HepG2 (cell line): ENCODE results near the gene C2CD4A. TPM values are rescaled to one million over a fixed set of nuclear protein-coding genes. Genes with fewer than 3 reads are reported as not detected.

Experiments used
- ATAC-seq: fragments of 200-7000 bp; cut with Tn5 transposase; 3 replicates; pipeline ENCODE4 v1.9.1; 2020; ENCODE audit warnings: mild to moderate bottlenecking, moderate library complexity
- BruUV-seq: library from RNA; stranded (reverse); fragments of 400-500 nt; replicated peaks from 2 replicates; lab custom pipeline; 2021; lab: Mats Ljungman, UMichigan
- CTCF ChIA-PET: fragments of 300-600 bp; formaldehyde crosslinking; extraction: SDS; loops from one replicate; lab custom pipeline; 2021; ENCODE audit warnings: low total read pairs, inconsistent platforms, low intra/inter-chr PET ratio; lab: Yijun Ruan, JAX
- POLR2A ChIA-PET: fragments of 350-600 bp; sonication (Branson Sonifier 250); formaldehyde crosslinking; loops from one replicate; lab custom pipeline; 2020; ENCODE audit warnings: antibody characterized with exemption, inconsistent platforms; lab: Yijun Ruan, JAX
- DNase-seq: peaks from one replicate; pipeline ENCODE4 v3.0.0-alpha.2; 2015; ENCODE audit warnings: low spot score
- FAIRE-seq: peaks from 3 replicates; lab custom pipeline; 2011; peaks lifted over from hg19 to GRCh38; lab: Jason Lieb, UNC
- H2AFZ ChIP-seq: one replicate; pipeline ENCODE4 v1.6.1; 2011; ENCODE audit warnings: low read length, inconsistent platforms
- H3K27ac ChIP-seq: fragments of 300-600 bp; 3 replicates; pipeline ENCODE4 v1.8.0; 2011; ENCODE audit warnings: mixed run types, mild to moderate bottlenecking, mixed read lengths, low read length, inconsistent platforms; ENCODE audit not compliant: insufficient read depth; ENCODE audit errors: extremely low read length
- H3K27me3 ChIP-seq, 2 experiments: fragments of 200-600 bp in 1 of 2; 2 replicates in 1 of 2; 3 replicates in 1 of 2; pipeline versions ENCODE4 v1.6.0 to v1.8.0; 2011; ENCODE audit warnings: low read length in 2 of 2, mild to moderate bottlenecking in 2 of 2, moderate library complexity in 2 of 2, inconsistent platforms in 1 of 2; ENCODE audit not compliant: insufficient read depth in 2 of 2, control insufficient read depth in 1 of 2
- H3K36me3 ChIP-seq, 2 experiments: fragments of 200-600 bp in 1 of 2; replicated peaks in 1 of 2; 2 replicates in 1 of 2; 3 replicates in 1 of 2; pipeline versions ENCODE4 v1.5.1 to v1.8.0; 2011; ENCODE audit warnings: low read length in 2 of 2, inconsistent platforms in 1 of 2; ENCODE audit not compliant: insufficient read depth in 2 of 2, control insufficient read depth in 1 of 2
- H3K4me1 ChIP-seq: 2 replicates; pipeline ENCODE4 v1.5.1; 2012; ENCODE audit warnings: low read length, inconsistent platforms; ENCODE audit not compliant: insufficient read depth
- H3K4me2 ChIP-seq: 2 replicates; pipeline ENCODE4 v1.6.0; 2011; ENCODE audit warnings: low read depth, low read length, inconsistent platforms
- H3K4me3 ChIP-seq, 3 experiments: fragments of 200-600 bp in 1 of 3; sonication (generic), shearing (Covaris generic) in 1 of 3; replicated peaks in 1 of 3; 2 replicates each; pipeline ENCODE4 v1.5.1; 2011 to 2016; ENCODE audit warnings: low read length in 3 of 3, inconsistent platforms in 2 of 3, low read depth in 2 of 3, mild to moderate bottlenecking in 2 of 3, control low read depth in 1 of 3, mixed read lengths in 1 of 3; ENCODE audit not compliant: insufficient read depth in 1 of 3
- H3K79me2 ChIP-seq: one replicate; pipeline ENCODE4 v1.6.1; 2011; ENCODE audit warnings: low read length, inconsistent platforms; ENCODE audit not compliant: insufficient read depth
- H3K9ac ChIP-seq: 2 replicates; pipeline ENCODE4 v1.6.0; 2011; ENCODE audit warnings: mild to moderate bottlenecking, low read depth, low read length, inconsistent platforms; ENCODE audit not compliant: insufficient read depth
- H3K9me3 ChIP-seq: 2 replicates; pipeline ENCODE4 v1.5.1; 2012; ENCODE audit warnings: mild to moderate bottlenecking, low read length
- H4K20me1 ChIP-seq: 2 replicates; pipeline ENCODE4 v1.6.0; 2011; ENCODE audit warnings: inconsistent platforms, mild to moderate bottlenecking, low read length, moderate library complexity; ENCODE audit not compliant: insufficient read depth
- AGO1 ChIP-seq: fragments of 200-400 bp; formaldehyde crosslinking; IDR thresholded peaks from 2 replicates; pipeline ENCODE4 v1.6.1; 2017; ENCODE audit warnings: mild to moderate bottlenecking, low read depth, low read length, moderate library complexity; ENCODE audit not compliant: poor library complexity, severe bottlenecking
- GPN1 ChIP-seq: sonication (generic); formaldehyde crosslinking; IDR thresholded peaks from 2 replicates; pipeline ENCODE4 v1.5.1; 2020; ENCODE audit warnings: missing genetic modification reagents, borderline replicate concordance
- HNRNPK ChIP-seq: fragments of 200-400 bp; formaldehyde crosslinking; IDR thresholded peaks from 2 replicates; pipeline ENCODE4 v1.6.1; 2018; ENCODE audit warnings: low read length, low read depth, moderate library complexity, mild to moderate bottlenecking; ENCODE audit not compliant: poor library complexity, severe bottlenecking
- MAZ ChIP-seq, 2 experiments: sonication (generic) in 1 of 2; formaldehyde crosslinking in 1 of 2; IDR thresholded peaks; 2 replicates each; pipeline versions ENCODE4 v1.5.0 to v1.6.1; 2012 to 2020; ENCODE audit warnings: low read depth in 2 of 2, mild to moderate bottlenecking in 2 of 2, borderline replicate concordance in 1 of 2, improper control_type of control experiment in 1 of 2, low read length in 1 of 2, missing genetic modification reagents in 1 of 2, moderate library complexity in 1 of 2
- NCOR1 ChIP-seq: fragments of 200-600 bp; sonication (generic); IDR thresholded peaks from 2 replicates; pipeline ENCODE4 v1.7.0; 2017; ENCODE audit warnings: antibody characterized with exemption, low read length, borderline replicate concordance
- SNRNP70 ChIP-seq: fragments of 200-400 bp; formaldehyde crosslinking; IDR thresholded peaks from 2 replicates; pipeline ENCODE4 v1.6.1; 2017; ENCODE audit warnings: mild to moderate bottlenecking, low read depth, low read length, moderate library complexity
- WIZ ChIP-seq: sonication (generic); formaldehyde crosslinking; IDR thresholded peaks from 2 replicates; pipeline ENCODE4 v1.5.1; 2020; ENCODE audit warnings: mild to moderate bottlenecking, missing genetic modification reagents
- ZNF180 ChIP-seq: sonication (generic); formaldehyde crosslinking; IDR thresholded peaks from 2 replicates; pipeline ENCODE4 v1.4.0; 2020; ENCODE audit warnings: low read depth, missing genetic modification reagents, borderline replicate concordance
- ZNF781 ChIP-seq: sonication (generic); formaldehyde crosslinking; IDR thresholded peaks from 2 replicates; pipeline ENCODE4 v1.5.1; 2020; ENCODE audit warnings: borderline replicate concordance, mild to moderate bottlenecking, missing genetic modification reagents; ENCODE audit errors: not compliant biosample characterization
- ZZZ3 ChIP-seq: sonication (generic); formaldehyde crosslinking; IDR thresholded peaks from 2 replicates; pipeline ENCODE4 v1.4.0; 2020; ENCODE audit warnings: missing genetic modification reagents, mild to moderate bottlenecking, borderline replicate concordance
- WGBS: methylation state at CpG from one replicate; pipeline ENCODE4 v1.1.6; 2017; ENCODE audit warnings: low lambda C conversion rate; 5-methylcytosine and 5-hydroxymethylcytosine counted together
- in situ Hi-C: cut with HindIII; loops from 2 replicates; pipeline ENCODE4 v1.10.0; 2017; ENCODE audit warnings: low pct_unique_long_range_greater_than_20kb; ENCODE audit not compliant: extremely low pct_ligation_motif_present
- intact Hi-C: fragments of 100-400 bp; cut with micrococcal nuclease; formaldehyde crosslinking; loops from one replicate; pipeline ENCODE4 v1.10.0; 2022; ENCODE audit not compliant: unreplicated experiment
- polyA plus RNA-seq, 8 experiments: library from polyadenylated mRNA; depleted of rRNA in 3 of 8; stranded (reverse) in 7 of 8; unstranded in 1 of 8; fragments of >200 nt; fragmentation: Illumina TruSeq in 4 of 8; extraction: Trizol in 4 of 8; gene quantifications; 2 replicates each; pipeline versions ENCODE4 v1.2.1 to v1.2.3, GENCODE V29; 2011 to 2016; ENCODE audit warnings: low read depth in 4 of 8, missing spikeins in 1 of 8, mixed read lengths in 1 of 8; ENCODE audit not compliant: insufficient read depth in 1 of 8
- total RNA-seq, 5 experiments: library from RNA; depleted of rRNA; stranded (reverse); fragments of >200 nt; fragmentation: Illumina TruSeq; extraction: Trizol; gene quantifications; 2 replicates each; pipeline ENCODE4 v1.2.3, GENCODE V29; 2016; ENCODE audit warnings: low read depth in 1 of 5
- TF ChIP-seq, protein P1 (sequence below): sonication (generic); formaldehyde crosslinking; IDR thresholded peaks from 2 replicates; pipeline ENCODE4 v1.4.0; 2020; ENCODE audit warnings: missing genetic modification reagents
- TF ChIP-seq, protein P2 (sequence below): sonication (generic); formaldehyde crosslinking; conservative IDR thresholded peaks from 2 replicates; pipeline ENCODE4 v1.4.0; 2020; ENCODE audit warnings: missing genetic modification reagents

C2CD4A gene
- total and polyA plus RNA-seq, 2 of the 13 experiments (the other 11 are each of a cell fraction or from before 2014, with no cell fraction given) = 0.20 TPM; not detected in 1

DNA sequence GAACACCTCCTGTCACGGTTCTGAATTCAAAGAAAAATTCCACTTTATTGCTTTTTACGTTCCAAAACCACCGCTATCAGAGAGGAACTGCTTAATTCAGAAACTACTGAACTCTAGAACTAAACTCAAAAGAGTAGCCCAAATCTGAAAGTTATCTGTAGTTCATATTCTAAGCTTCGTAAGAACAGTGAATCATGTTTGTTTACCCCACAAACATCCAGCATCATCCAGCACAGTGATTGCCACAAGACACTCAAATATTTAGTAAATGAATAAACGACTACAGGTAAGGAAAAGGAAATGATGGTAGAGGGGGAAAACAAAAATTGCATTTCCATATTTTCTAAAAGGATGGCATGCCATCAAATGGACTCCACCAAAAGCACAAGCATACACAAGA is 38.9 kb upstream of the C2CD4A start:
- Histone ChIP-seq H3K79me2 (no peaks in the 10 kb centered on the region), H3K9ac (no peak overlapping the region), H4K20me1 (no peaks in the 10 kb centered on the region), H3K4me3 (no peak overlapping the region), H3K36me3 (peaks cover 0 to 14% of the 10 kb centered on the region in 2 experiments; a peak in 2 of 5 replicates), H3K4me1 (no peaks in the 10 kb centered on the region), H3K9me3 (no peaks in the 10 kb centered on the region), H3K27ac (no peak overlapping the region), H3K27me3 (no peaks in the 10 kb centered on the region), H3K4me2 (no peak overlapping the region), H2AFZ (no peak overlapping the region)
- in situ Hi-C loops (no loop called here), intact Hi-C loops (no loop called here)
- TF ChIP-seq SNRNP70 (no peak), HNRNPK (no peak), ZNF781 (CRISPR knock-in tag) (no peak), NCOR1 (no peak), WIZ (CRISPR knock-in tag) (no peak), MAZ (IDR thresholded peaks at IDR 0.05; ENCODE audit: borderline replicate concordance, low read depth, low read length) (no peak), MAZ (CRISPR knock-in tag; IDR thresholded peaks at IDR 0.05; ENCODE audit: low read depth) (no peak), ZNF180 (CRISPR knock-in tag) (no peak), AGO1 (no peak), ZZZ3 (no peak), GPN1 (CRISPR knock-in tag) (no peak)
- TF ChIP-seq, protein P1, sequence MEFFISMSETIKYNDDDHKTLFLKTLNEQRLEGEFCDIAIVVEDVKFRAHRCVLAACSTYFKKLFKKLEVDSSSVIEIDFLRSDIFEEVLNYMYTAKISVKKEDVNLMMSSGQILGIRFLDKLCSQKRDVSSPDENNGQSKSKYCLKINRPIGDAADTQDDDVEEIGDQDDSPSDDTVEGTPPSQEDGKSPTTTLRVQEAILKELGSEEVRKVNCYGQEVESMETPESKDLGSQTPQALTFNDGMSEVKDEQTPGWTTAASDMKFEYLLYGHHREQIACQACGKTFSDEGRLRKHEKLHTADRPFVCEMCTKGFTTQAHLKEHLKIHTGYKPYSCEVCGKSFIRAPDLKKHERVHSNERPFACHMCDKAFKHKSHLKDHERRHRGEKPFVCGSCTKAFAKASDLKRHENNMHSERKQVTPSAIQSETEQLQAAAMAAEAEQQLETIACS (CRISPR knock-in tag) = no peak
- TF ChIP-seq, protein P2, sequence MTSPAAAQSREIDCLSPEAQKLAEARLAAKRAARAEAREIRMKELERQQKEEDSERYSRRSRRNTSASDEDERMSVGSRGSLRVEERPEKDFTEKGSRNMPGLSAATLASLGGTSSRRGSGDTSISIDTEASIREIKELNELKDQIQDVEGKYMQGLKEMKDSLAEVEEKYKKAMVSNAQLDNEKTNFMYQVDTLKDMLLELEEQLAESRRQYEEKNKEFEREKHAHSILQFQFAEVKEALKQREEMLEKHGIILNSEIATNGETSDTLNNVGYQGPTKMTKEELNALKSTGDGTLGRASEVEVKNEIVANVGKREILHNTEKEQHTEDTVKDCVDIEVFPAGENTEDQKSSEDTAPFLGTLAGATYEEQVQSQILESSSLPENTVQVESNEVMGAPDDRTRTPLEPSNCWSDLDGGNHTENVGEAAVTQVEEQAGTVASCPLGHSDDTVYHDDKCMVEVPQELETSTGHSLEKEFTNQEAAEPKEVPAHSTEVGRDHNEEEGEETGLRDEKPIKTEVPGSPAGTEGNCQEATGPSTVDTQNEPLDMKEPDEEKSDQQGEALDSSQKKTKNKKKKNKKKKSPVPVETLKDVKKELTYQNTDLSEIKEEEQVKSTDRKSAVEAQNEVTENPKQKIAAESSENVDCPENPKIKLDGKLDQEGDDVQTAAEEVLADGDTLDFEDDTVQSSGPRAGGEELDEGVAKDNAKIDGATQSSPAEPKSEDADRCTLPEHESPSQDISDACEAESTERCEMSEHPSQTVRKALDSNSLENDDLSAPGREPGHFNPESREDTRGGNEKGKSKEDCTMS (CRISPR knock-in tag) = no peak
- FAIRE-seq (no peak), ATAC-seq (no peak), DNase-seq (no peak)
- CTCF ChIA-PET = no interaction called here
- POLR2A ChIA-PET = no interaction called here
- 94% methylated on average over 5 of the region's 5 CpGs for WGBS
- BruUV-seq = no TSS peak
